RWPE1 (cell line): ENCODE measurements around the gene ZNF140.

Source experiments
- CTCF ChIA-PET: fragments of 350-600 bp; sonication (Branson Sonifier 250); formaldehyde crosslinking; extraction: SDS; loops from one replicate; lab custom pipeline; 2021; lab: Yijun Ruan, JAX
- POLR2A ChIA-PET: fragments of 400-600 bp; formaldehyde crosslinking; extraction: SDS; loops from one replicate; lab custom pipeline; 2020; ENCODE audit warnings: antibody characterized with exemption; ENCODE audit not compliant: low non-redundant PET; lab: Yijun Ruan, JAX
- DNase-seq: peaks from one replicate; pipeline ENCODE4 v3.0.0; 2012; ENCODE audit warnings: low spot score
- H3K27ac ChIP-seq: fragments of 450-650 bp; 2 replicates; pipeline ENCODE4 v1.5.1; 2017
- TF ChIP-seq, protein P1 (sequence below): fragments of 450-650 bp; conservative IDR thresholded peaks from 2 replicates; pipeline ENCODE4 v1.5.1; 2017; ENCODE audit warnings: low read depth, mild to moderate bottlenecking

ZNF140 gene

DNA sequence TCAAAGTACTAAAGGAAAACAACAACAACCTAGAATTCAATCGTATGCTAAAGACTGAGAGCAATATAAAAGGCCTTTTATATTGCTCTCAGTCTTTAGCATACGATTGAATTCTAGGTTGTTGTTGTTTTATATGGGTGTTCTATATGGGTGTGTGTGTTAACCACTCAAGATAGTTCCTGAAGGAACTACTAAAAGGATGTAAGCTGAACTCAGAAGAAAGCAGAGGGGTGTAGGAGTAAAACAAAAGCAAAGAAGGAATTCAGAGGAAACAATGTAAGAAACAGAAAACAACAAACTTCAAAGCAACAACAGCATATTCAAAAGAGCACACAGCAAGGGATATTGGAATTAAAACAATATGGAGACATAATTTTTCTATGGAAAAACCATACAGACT lies 44.0 kb downstream of the ZNF140 start:
- DNase-seq: no peak
- TF ChIP-seq, protein P1, sequence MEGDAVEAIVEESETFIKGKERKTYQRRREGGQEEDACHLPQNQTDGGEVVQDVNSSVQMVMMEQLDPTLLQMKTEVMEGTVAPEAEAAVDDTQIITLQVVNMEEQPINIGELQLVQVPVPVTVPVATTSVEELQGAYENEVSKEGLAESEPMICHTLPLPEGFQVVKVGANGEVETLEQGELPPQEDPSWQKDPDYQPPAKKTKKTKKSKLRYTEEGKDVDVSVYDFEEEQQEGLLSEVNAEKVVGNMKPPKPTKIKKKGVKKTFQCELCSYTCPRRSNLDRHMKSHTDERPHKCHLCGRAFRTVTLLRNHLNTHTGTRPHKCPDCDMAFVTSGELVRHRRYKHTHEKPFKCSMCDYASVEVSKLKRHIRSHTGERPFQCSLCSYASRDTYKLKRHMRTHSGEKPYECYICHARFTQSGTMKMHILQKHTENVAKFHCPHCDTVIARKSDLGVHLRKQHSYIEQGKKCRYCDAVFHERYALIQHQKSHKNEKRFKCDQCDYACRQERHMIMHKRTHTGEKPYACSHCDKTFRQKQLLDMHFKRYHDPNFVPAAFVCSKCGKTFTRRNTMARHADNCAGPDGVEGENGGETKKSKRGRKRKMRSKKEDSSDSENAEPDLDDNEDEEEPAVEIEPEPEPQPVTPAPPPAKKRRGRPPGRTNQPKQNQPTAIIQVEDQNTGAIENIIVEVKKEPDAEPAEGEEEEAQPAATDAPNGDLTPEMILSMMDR: no peak
- POLR2A ChIA-PET: no interaction called here
- H3K27ac ChIP-seq: no peak overlapping the region
- CTCF ChIA-PET: interaction anchor here (0.7 kb wide), 1 partner anchor 50 kb away, joined by 3 read pairs; no protein-coding TSS in a partner anchor

DNA sequence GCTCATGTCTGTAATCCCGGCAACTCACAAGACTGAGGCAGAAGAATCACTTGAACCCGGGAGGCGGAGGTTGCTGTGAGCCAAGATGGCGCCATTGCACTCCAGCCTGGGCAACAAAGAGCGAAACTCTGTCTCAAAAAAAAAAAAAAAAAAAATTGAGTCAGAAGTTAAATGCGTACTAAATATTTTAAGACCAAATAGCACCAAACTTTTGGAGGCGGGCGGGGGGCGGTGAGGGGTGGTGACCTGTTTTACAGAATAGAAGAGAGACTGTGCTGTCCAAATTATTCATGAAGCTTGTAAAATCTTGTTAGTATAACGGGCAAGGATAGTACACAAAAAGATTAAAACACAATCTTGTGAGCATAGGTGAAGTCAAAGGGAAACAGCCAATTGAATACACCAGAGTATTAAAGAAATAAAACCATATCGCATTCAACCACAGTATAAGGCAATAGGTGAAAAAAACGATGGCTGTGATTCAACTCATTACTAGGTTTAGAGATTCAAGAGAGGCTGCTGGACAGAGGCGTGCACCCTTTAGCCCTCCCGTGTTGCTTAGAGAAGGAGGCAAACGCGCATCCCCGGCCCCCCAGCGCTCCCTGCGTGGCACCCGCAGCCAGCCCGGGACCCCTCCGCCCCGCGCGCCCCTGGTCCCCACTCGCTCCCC lies 48.8 kb downstream of the ZNF140 start:
- peak overlapping the region; percentile 96 for H3K27ac ChIP-seq
- peak; percentile 27 for DNase-seq
- ChIA-PET POLR2A (interaction anchor here (0.5 kb wide), 2 partner anchors 38 to 52 kb away, joined by 3 to 4 read pairs; partner anchors contain the start of gene ZNF268), CTCF (no interaction called here)
- TF ChIP-seq, protein P1: no peak

DNA sequence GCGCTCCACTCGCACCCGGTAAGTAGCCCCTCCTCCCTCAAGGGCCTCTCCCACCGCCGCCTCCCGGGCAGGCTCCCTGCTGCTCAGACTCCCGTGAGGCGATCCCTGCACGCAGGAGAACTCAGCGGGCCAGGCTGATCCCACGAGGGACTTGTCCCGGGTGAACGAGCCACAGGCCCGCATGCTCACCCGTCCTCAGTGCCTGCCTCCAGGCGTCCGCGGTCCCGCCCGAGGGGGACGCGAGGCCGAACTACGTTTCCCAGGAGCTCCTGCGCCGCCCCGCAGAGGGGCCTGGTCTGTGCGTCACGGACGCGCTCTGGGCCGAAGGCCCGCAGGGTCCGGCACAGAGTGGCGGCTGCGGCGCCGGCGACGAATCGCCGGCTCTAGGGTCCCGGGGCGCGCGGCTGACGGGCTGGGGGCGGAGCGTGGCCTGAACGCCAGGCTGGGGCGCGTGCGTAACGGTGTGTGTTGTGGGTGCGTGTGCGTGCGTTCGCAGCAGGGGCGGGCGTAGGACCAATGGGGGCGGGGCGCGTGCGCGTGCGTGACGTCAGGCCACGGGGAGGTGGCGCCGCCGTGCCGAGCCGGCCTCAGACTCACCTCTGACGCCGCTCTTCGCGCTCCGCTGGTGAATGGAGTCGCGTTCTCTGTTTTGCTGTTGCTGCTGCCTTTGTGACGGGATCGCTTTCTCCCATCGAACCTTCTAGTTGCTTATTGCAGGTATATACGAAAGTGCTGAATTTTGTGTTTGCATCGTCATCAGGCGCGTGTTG lies 49.5 kb downstream of the ZNF140 start, which contains the start of the genes ZNF10 and ZNF891:
Gene ZNF10, plus strand, starts transcription at position 590 of the 770 bp plus-strand sequence. CDS start 13,866 bp downstream, outside the sequence.
Gene ZNF891, minus strand, starts transcription at position 237 of the 770 bp plus-strand sequence. CDS start 8,356 bp downstream, outside the sequence.
- DNase-seq: peak; percentile 88
- POLR2A ChIA-PET: interaction anchor here (0.5 to 0.7 kb wide), 3 partner anchors 37 to 51 kb away, joined by 3 to 4 read pairs (median 3); partner anchors contain the start of gene ZNF268
- TF ChIP-seq, protein P1: no peak
- CTCF ChIA-PET: interaction anchor here (1.1 kb wide), 1 partner anchor 30 kb away, joined by 3 read pairs; no protein-coding TSS in a partner anchor
- H3K27ac ChIP-seq: peak within 1 kb of the TSS; percentile 96

DNA sequence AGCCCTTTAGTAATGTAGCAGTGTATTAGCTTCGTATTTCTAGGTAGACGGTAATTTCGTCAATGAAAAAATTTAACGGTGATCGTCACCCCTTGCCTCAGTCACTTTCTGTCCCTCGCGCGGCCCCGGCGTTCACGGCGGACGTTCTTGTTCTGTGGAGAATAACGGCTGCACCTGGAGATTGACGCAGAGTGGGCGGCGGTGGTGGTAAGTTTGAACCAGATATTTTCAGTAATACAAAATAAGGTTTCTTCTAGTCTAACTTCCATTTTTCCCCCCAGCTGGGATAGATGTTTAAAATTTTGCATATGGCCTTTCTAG lies 50.0 kb downstream of the ZNF140 start:
- H3K27ac ChIP-seq: peak overlapping the region; percentile 96
- DNase-seq: no peak
- TF ChIP-seq, protein P1: no peak
- POLR2A ChIA-PET: interaction anchor here (0.7 kb wide), 1 partner anchor 40 kb away, joined by 3 read pairs; no protein-coding TSS in a partner anchor
- CTCF ChIA-PET: interaction anchor here (1.1 kb wide), 1 partner anchor 29 kb away, joined by 3 read pairs; no protein-coding TSS in a partner anchor

DNA sequence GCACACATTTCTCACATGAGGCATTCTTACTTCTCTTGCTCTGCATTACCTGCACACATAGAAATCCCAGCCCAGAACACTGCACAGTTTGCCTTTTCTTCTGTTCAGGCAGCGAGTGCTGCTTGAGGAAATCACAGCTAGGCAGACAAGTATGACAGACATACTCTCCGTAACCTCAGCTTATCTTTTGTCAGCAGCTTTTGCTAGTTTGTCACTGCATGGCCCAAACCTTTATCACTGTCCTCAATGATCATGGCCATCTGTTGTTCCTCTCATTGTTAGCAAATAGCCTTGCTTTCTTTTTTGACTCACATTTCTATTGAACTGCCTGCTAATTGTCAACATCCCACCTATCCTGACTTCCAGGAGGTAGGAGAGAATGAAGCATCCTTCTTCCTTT lies 55.0 kb downstream of the ZNF140 start:
- TF ChIP-seq, protein P1: no peak
- POLR2A ChIA-PET: no interaction called here
- no peak overlapping the region for H3K27ac ChIP-seq
- no peak for DNase-seq
- CTCF ChIA-PET: no interaction called here

DNA sequence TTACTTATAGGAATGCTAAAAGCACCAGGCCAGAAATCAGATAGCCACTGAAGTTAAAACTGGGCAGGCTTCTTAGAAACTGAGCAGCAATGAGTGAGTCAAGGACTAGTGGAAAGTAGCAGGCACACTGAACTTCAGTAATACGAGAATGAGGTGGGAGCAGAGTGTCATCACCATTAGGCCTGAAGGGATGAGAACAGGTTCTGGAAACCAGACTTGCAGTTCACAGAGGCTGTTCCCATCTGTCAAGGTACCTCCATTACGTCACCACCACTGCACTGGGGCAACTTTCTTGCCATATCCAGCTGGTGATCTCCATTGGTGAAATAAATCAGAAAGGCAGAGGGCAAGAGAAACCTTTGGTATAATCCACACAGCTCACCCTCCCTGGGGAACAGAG lies 65.3 kb downstream of the ZNF140 start:
- TF ChIP-seq, protein P1: no peak
- POLR2A ChIA-PET: no interaction called here

More for the DNA sequence above, 65.3 kb downstream of the ZNF140 start:
- CTCF ChIA-PET: no interaction called here
- no peak overlapping the region for H3K27ac ChIP-seq
- no peak for DNase-seq
